ENCODE data around the gene LPP.

DNA sequence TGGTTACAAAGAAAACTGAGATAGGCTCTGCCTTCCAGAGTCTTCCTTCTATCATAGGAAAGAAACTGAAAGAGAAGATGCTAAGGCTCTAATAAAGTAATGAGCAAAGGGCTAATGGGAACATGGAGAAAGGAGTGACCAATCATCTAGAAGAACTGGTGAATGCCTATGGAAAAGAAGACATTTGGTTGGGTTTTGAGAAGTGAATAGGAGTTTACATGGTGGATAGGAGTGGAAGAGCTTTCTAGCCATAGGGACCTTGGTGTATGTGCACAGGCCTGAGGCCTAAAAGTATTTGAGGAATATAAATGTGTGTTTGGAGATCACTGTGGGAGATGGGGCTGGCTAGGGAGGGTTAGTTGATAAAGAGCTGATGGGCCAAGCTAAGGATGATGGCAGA is 6.8 kb downstream of the LPP start:
- TF ChIP-seq, protein P1, sequence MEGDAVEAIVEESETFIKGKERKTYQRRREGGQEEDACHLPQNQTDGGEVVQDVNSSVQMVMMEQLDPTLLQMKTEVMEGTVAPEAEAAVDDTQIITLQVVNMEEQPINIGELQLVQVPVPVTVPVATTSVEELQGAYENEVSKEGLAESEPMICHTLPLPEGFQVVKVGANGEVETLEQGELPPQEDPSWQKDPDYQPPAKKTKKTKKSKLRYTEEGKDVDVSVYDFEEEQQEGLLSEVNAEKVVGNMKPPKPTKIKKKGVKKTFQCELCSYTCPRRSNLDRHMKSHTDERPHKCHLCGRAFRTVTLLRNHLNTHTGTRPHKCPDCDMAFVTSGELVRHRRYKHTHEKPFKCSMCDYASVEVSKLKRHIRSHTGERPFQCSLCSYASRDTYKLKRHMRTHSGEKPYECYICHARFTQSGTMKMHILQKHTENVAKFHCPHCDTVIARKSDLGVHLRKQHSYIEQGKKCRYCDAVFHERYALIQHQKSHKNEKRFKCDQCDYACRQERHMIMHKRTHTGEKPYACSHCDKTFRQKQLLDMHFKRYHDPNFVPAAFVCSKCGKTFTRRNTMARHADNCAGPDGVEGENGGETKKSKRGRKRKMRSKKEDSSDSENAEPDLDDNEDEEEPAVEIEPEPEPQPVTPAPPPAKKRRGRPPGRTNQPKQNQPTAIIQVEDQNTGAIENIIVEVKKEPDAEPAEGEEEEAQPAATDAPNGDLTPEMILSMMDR (IDR thresholded peaks at IDR 0.05), result no peak
- no peak for TF ChIP-seq POLR2A (IDR thresholded peaks at IDR 0.05; ENCODE audit: low read depth)
- no peak for TF ChIP-seq POLR2AphosphoS5 (IDR thresholded peaks at IDR 0.05)
- TF ChIP-seq EP300 (IDR thresholded peaks at IDR 0.05), result no peak
